Gastroesophageal sphincter (tissue), 4 donors: ENCODE data around the gene DDC. TPM values are rescaled to one million over a fixed set of nuclear protein-coding genes. Genes with fewer than 3 reads are reported as not detected.

ENCODE experiments used
- ATAC-seq: fragments of 150-250 bp; one replicate; pipeline ENCODE4 v1.9.1; 2016; ENCODE audit warnings: mild to moderate bottlenecking, moderate library complexity
- H3K27ac ChIP-seq, 4 donors: fragments of 200-600 bp; sonication (generic) in 3 of 4; 1 replicate in 3 of 4; 2 replicates in 1 of 4; pipeline ENCODE4 v1.5.1; 2016 to 2019
- H3K27me3 ChIP-seq: fragments of 200-600 bp; sonication (generic); one replicate; pipeline ENCODE4 v1.5.1; 2019
- H3K36me3 ChIP-seq, 2 donors: fragments of 200-600 bp; sonication (generic); one replicate each; pipeline ENCODE4 v1.5.1; 2019; ENCODE audit warnings: control low read depth in 1 of 2
- H3K4me1 ChIP-seq, 3 donors: fragments of 200-600 bp; sonication (generic); 1 replicate in 2 of 3; 2 replicates in 1 of 3; pipeline ENCODE4 v1.5.1; 2016 to 2019; ENCODE audit warnings: control low read depth in 2 of 3
- H3K4me3 ChIP-seq, 2 donors: fragments of 200-600 bp; sonication (generic); one replicate each; pipeline ENCODE4 v1.5.1; 2019; ENCODE audit warnings: mild to moderate bottlenecking in 1 of 2, moderate library complexity in 1 of 2
- H3K9me3 ChIP-seq, 3 donors: fragments of 200-600 bp; sonication (generic); one replicate each; pipeline ENCODE4 v1.5.1; 2017 to 2019; ENCODE audit warnings: control low read depth in 2 of 3
- CTCF ChIP-seq, 4 experiments: fragments of 200-600 bp in 2 of 4; fragments of 450-650 bp in 2 of 4; sonication (generic) in 1 of 4; IDR thresholded peaks; one replicate each; pipeline ENCODE4 v1.5.1; 2017 to 2019; ENCODE audit warnings: antibody characterized with exemption in 4 of 4, mild to moderate bottlenecking in 2 of 4, moderate library complexity in 2 of 4
- EP300 ChIP-seq: sonication (generic); formaldehyde crosslinking; IDR thresholded peaks from one replicate; pipeline ENCODE4 v1.6.1; 2017; ENCODE audit warnings: antibody characterized with exemption, mild to moderate bottlenecking
- POLR2A ChIP-seq, 2 donors: fragments of 450-650 bp; IDR thresholded peaks; one replicate each; pipeline ENCODE4 v1.6.1; 2017; ENCODE audit warnings: antibody characterized with exemption in 2 of 2, mild to moderate bottlenecking in 2 of 2, moderate library complexity in 1 of 2
- POLR2AphosphoS5 ChIP-seq: sonication (generic); formaldehyde crosslinking; IDR thresholded peaks from one replicate; pipeline ENCODE4 v1.6.1; 2017; ENCODE audit warnings: antibody characterized with exemption
- WGBS, 2 donors: methylation state at CpG; one replicate each; pipeline ENCODE4 v1.1.5; 2018; ENCODE audit warnings: low coverage in 1 of 2; 5-methylcytosine and 5-hydroxymethylcytosine counted together
- total RNA-seq, 4 donors: library from RNA; depleted of rRNA; stranded (reverse); fragments of >200 nt; gene quantifications; one replicate each; pipeline ENCODE4 v1.1.0, GENCODE V29; 2016

The DDC gene
- total RNA-seq, 4 donors from 2014 or later: not detected

- H3K4me3 ChIP-seq: no peak overlapping the region
- TF ChIP-seq EP300 (no peak), POLR2AphosphoS5 (no peak), CTCF (IDR thresholded peaks at IDR 0.05) (no peak), POLR2A (IDR thresholded peaks at IDR 0.05) (no peak)
- no peaks in the 10 kb centered on the region for H3K36me3 ChIP-seq
- no peak overlapping the region for H3K27ac ChIP-seq
- no peak for ATAC-seq
- no peaks in the 10 kb centered on the region for H3K4me1 ChIP-seq
- peaks cover 15% of the 10 kb centered on the region for H3K27me3 ChIP-seq
- no peaks in the 10 kb centered on the region for H3K9me3 ChIP-seq
- WGBS, 2 donors: no CpG with 5 or more reads among the region's 2 CpGs
Observed at GRCh38 chr7:50565559-50565916, 333 bp upstream of the DDC start.

- WGBS, 2 donors: 79 to 88% methylated on average over 6 of the region's 8 CpGs
- no peak for ATAC-seq
- TF ChIP-seq POLR2A (IDR thresholded peaks at IDR 0.05) (no peak), POLR2AphosphoS5 (no peak), CTCF (IDR thresholded peaks at IDR 0.05) (no peak), EP300 (no peak)
- no peak overlapping the region for H3K4me3 ChIP-seq
- H3K9me3 ChIP-seq: no peaks in the 10 kb centered on the region
- no peaks in the 10 kb centered on the region for H3K4me1 ChIP-seq
- H3K36me3 ChIP-seq: no peaks in the 10 kb centered on the region
- H3K27ac ChIP-seq: no peak overlapping the region
- H3K27me3 ChIP-seq: peaks cover 28% of the 10 kb centered on the region
Observed at GRCh38 chr7:50564171-50564570, 1.0 kb downstream of the DDC start.

GRCh38 chr7:50562136-50562535, 3.1 kb downstream of the DDC start:
- no peak for TF ChIP-seq POLR2A (IDR thresholded peaks at IDR 0.05)
- TF ChIP-seq EP300: no peak
- TF ChIP-seq POLR2AphosphoS5: no peak
- Histone ChIP-seq H3K4me1 (no peaks in the 10 kb centered on the region), H3K9me3 (no peaks in the 10 kb centered on the region), H3K27me3 (peaks cover 35% of the 10 kb centered on the region), H3K36me3 (no peaks in the 10 kb centered on the region), H3K27ac (no peak overlapping the region), H3K4me3 (no peak overlapping the region)
- 40% methylated on average over 1 of the region's 5 CpGs; no CpG with 5 or more reads in 1 of the 2 donors for WGBS, 2 donors
- no peak for ATAC-seq

- no peak overlapping the region for H3K27ac ChIP-seq
- no CpG with 5 or more reads among the region's 9 CpGs for WGBS, 2 donors
- H3K27me3 ChIP-seq: peaks cover 35% of the 10 kb centered on the region
- H3K9me3 ChIP-seq: no peaks in the 10 kb centered on the region
- peaks cover 0 to 6% (median 0%) of the 10 kb centered on the region in 3 donors for H3K4me1 ChIP-seq
- H3K4me3 ChIP-seq: no peak overlapping the region
- TF ChIP-seq POLR2A (IDR thresholded peaks at IDR 0.05): no peak
- no peak for TF ChIP-seq POLR2AphosphoS5
- no peak for ATAC-seq
- no peaks in the 10 kb centered on the region for H3K36me3 ChIP-seq
Observed at GRCh38 chr7:50560865-50561351, 4.3 kb downstream of the DDC start.

- no peaks in the 10 kb centered on the region for H3K36me3 ChIP-seq
- no peak overlapping the region for H3K27ac ChIP-seq
- no peak overlapping the region for H3K4me3 ChIP-seq
- H3K4me1 ChIP-seq: peaks cover 0 to 6% (median 0%) of the 10 kb centered on the region in 3 donors
- no peaks in the 10 kb centered on the region for H3K9me3 ChIP-seq
- no peak for ATAC-seq
- TF ChIP-seq POLR2A (IDR thresholded peaks at IDR 0.05): no peak
- no peak for TF ChIP-seq EP300
- peaks cover 40% of the 10 kb centered on the region for H3K27me3 ChIP-seq
- 86 to 87% methylated on average over 4 to 6 of the region's 7 CpGs for WGBS, 2 donors
Observed at GRCh38 chr7:50559881-50560280, 5.3 kb downstream of the DDC start.

GRCh38 chr7:50558294-50559053, 6.7 kb downstream of the DDC start:
- no peaks in the 10 kb centered on the region for H3K9me3 ChIP-seq
- H3K27me3 ChIP-seq: peaks cover 49% of the 10 kb centered on the region
- H3K4me3 ChIP-seq: no peak overlapping the region
- 59 to 60% methylated on average over 2 to 3 of the region's 5 CpGs for WGBS, 2 donors
- TF ChIP-seq CTCF (IDR thresholded peaks at IDR 0.05): no peak
- TF ChIP-seq EP300: no peak
- TF ChIP-seq POLR2A (IDR thresholded peaks at IDR 0.05): no peak
- no peak for TF ChIP-seq POLR2AphosphoS5
- no peak for ATAC-seq
- no peaks in the 10 kb centered on the region for H3K36me3 ChIP-seq
- no peak overlapping the region for H3K27ac ChIP-seq
- peaks cover 0 to 6% (median 0%) of the 10 kb centered on the region in 3 donors for H3K4me1 ChIP-seq
